Tibial nerve (tissue), 4 donors: ENCODE measurements around the gene ORM1. TPM values are rescaled to one million over a fixed set of nuclear protein-coding genes. Genes with fewer than 3 reads are reported as not detected.
A peak's percentile ranks its signal among the peaks of the same experiment; 100 is the strongest.

Experiments
- DNase-seq, 2 donors: peaks; one replicate each; pipeline ENCODE4 v3.0.0-alpha.2; 2019; ENCODE audit warnings: low spot score in 2 of 2
- H3K27ac ChIP-seq, 4 donors: fragments of 200-600 bp; sonication (generic) in 3 of 4; one replicate each; pipeline ENCODE4 v1.5.1; 2017 to 2019; ENCODE audit warnings: mild to moderate bottlenecking in 1 of 4
- H3K27me3 ChIP-seq, 2 donors: fragments of 200-600 bp; sonication (generic) in 1 of 2; one replicate each; pipeline versions ENCODE4 v1.5.1 to v1.6.0; 2017 to 2019
- H3K36me3 ChIP-seq, 3 donors: fragments of 200-600 bp; sonication (generic); one replicate each; pipeline ENCODE4 v1.5.1; 2018 to 2019
- H3K4me1 ChIP-seq, 4 donors: fragments of 200-600 bp; sonication (generic) in 3 of 4; one replicate each; pipeline ENCODE4 v1.5.1; 2017 to 2019
- H3K4me3 ChIP-seq, 4 donors: fragments of 200-600 bp; sonication (generic) in 3 of 4; one replicate each; pipeline ENCODE4 v1.5.1; 2017 to 2019; ENCODE audit warnings: mild to moderate bottlenecking in 1 of 4, moderate library complexity in 1 of 4
- H3K9me3 ChIP-seq, 4 donors: fragments of 200-600 bp; sonication (generic) in 3 of 4; one replicate each; pipeline ENCODE4 v1.5.1; 2017 to 2019
- CTCF ChIP-seq, 5 experiments: fragments of 200-600 bp in 3 of 5; fragments of 450-650 bp in 2 of 5; sonication (generic) in 3 of 5; IDR thresholded peaks; one replicate each; pipeline ENCODE4 v1.5.1; 2016 to 2019; ENCODE audit warnings: antibody characterized with exemption in 5 of 5, mild to moderate bottlenecking in 3 of 5, moderate library complexity in 2 of 5
- EP300 ChIP-seq, 2 donors: sonication (generic); formaldehyde crosslinking; IDR thresholded peaks; one replicate each; pipeline ENCODE4 v1.6.1; 2017; ENCODE audit warnings: antibody characterized with exemption in 2 of 2, mild to moderate bottlenecking in 1 of 2
- POLR2A ChIP-seq, 2 donors: fragments of 450-650 bp; IDR thresholded peaks; one replicate each; pipeline ENCODE4 v1.6.1; 2017; ENCODE audit warnings: antibody characterized with exemption in 2 of 2, mild to moderate bottlenecking in 2 of 2, moderate library complexity in 2 of 2
- WGBS, 2 donors: methylation state at CpG; one replicate each; pipeline ENCODE4 v1.1.5; 2018; 5-methylcytosine and 5-hydroxymethylcytosine counted together
- total RNA-seq, 4 donors: library from RNA; depleted of rRNA; stranded (reverse); fragments of >200 nt; gene quantifications; one replicate each; pipeline ENCODE4 v1.1.0, GENCODE V29; 2016

Gene ORM1
- total RNA-seq, 4 donors from 2014 or later = not detected

GRCh38 chr9:114290561-114290986 lies 32.3 kb upstream of the ORM1 start:
- peak overlapping the region in 1 of 4 donors; percentile 30 for H3K27ac ChIP-seq
- H3K4me3 ChIP-seq = no peak overlapping the region
- peaks cover 0 to 55% (median 0%) of the 10 kb centered on the region in 3 donors for H3K36me3 ChIP-seq
- no peaks in the 10 kb centered on the region for H3K27me3 ChIP-seq
- TF ChIP-seq POLR2A (IDR thresholded peaks at IDR 0.05) = no peak
- no peak for TF ChIP-seq CTCF (IDR thresholded peaks at IDR 0.05)
- no peak for TF ChIP-seq EP300 (IDR thresholded peaks at IDR 0.05)
- H3K4me1 ChIP-seq = peaks cover 0 to under 1% (median 0%) of the 10 kb centered on the region in 4 donors
- 66 to 67% methylated on average over 7 of the region's 7 CpGs for WGBS, 2 donors
- DNase-seq = no peak
- H3K9me3 ChIP-seq = peaks cover 0 to 8% (median 3%) of the 10 kb centered on the region in 4 donors

GRCh38 chr9:114291064-114291474 lies 31.8 kb upstream of the ORM1 start:
- peaks cover 0 to 60% (median 0%) of the 10 kb centered on the region in 3 donors for H3K36me3 ChIP-seq
- 17 to 18% methylated on average over 12 of the region's 12 CpGs for WGBS, 2 donors
- H3K4me1 ChIP-seq = no peaks in the 10 kb centered on the region
- H3K27ac ChIP-seq = peak overlapping the region in 1 of 4 donors; percentile 30
- TF ChIP-seq POLR2A (IDR thresholded peaks at IDR 0.05) = no peak
- peak; percentile 87 to 97 (median 93) for TF ChIP-seq CTCF (IDR thresholded peaks at IDR 0.05)
- TF ChIP-seq EP300 (IDR thresholded peaks at IDR 0.05) = no peak
- H3K27me3 ChIP-seq = no peaks in the 10 kb centered on the region
- H3K4me3 ChIP-seq = no peak overlapping the region
- H3K9me3 ChIP-seq = peaks cover 0 to 9% (median 3%) of the 10 kb centered on the region in 4 donors
- peak; percentile 69 to 84 for DNase-seq

- H3K27ac ChIP-seq = no peak overlapping the region
- peaks cover 0 to 70% (median 0%) of the 10 kb centered on the region in 3 donors for H3K36me3 ChIP-seq
- 88 to 93% methylated on average over 11 of the region's 11 CpGs for whole genome bisulfite sequencing, 2 donors
- no peak overlapping the region for H3K4me3 ChIP-seq
- peak in 1 of 2 donors; percentile 8 for DNase-seq
- no peaks in the 10 kb centered on the region for H3K4me1 ChIP-seq
- H3K9me3 ChIP-seq = peaks cover 0 to 15% (median 3%) of the 10 kb centered on the region in 4 donors
- TF ChIP-seq CTCF (IDR thresholded peaks at IDR 0.05) (no peak), POLR2A (IDR thresholded peaks at IDR 0.05) (no peak), EP300 (IDR thresholded peaks at IDR 0.05) (no peak)
- H3K27me3 ChIP-seq = no peaks in the 10 kb centered on the region
These were observed 30.9 kb upstream of the ORM1 start for GRCh38 chr9:114291886-114292590.

GRCh38 chr9:114294664-114295063 lies 28.2 kb upstream of the ORM1 start:
- no peak overlapping the region for H3K4me3 ChIP-seq

GRCh38 chr9:114296338-114296737 lies 26.6 kb upstream of the ORM1 start:
- no peak for DNase-seq
- 96 to 98% methylated on average over 1 of the region's 1 CpG for WGBS, 2 donors
- H3K27ac ChIP-seq = no peak overlapping the region

More at GRCh38 chr9:114294664-114295063, 28.2 kb upstream of the ORM1 start:
- Histone ChIP-seq H3K27ac (no peak overlapping the region), H3K36me3 (peaks cover 0 to 90% (median 0%) of the 10 kb centered on the region in 3 donors), H3K9me3 (peaks cover 0 to 15% (median 3%) of the 10 kb centered on the region in 4 donors), H3K4me1 (no peaks in the 10 kb centered on the region), H3K27me3 (no peaks in the 10 kb centered on the region)
- TF ChIP-seq EP300 (IDR thresholded peaks at IDR 0.05) = no peak
- no peak for TF ChIP-seq POLR2A (IDR thresholded peaks at IDR 0.05)
- DNase-seq = no peak

More at GRCh38 chr9:114296338-114296737, 26.6 kb upstream of the ORM1 start:
- Histone ChIP-seq H3K36me3 (peaks cover 0 to 97% (median 0%) of the 10 kb centered on the region in 3 donors), H3K27me3 (no peaks in the 10 kb centered on the region), H3K9me3 (peaks cover 0 to 15% (median 3%) of the 10 kb centered on the region in 4 donors), H3K4me1 (no peaks in the 10 kb centered on the region), H3K4me3 (no peak overlapping the region)
- TF ChIP-seq CTCF (IDR thresholded peaks at IDR 0.05) (no peak), EP300 (IDR thresholded peaks at IDR 0.05) (no peak), POLR2A (IDR thresholded peaks at IDR 0.05) (no peak)
